Measurements from ENCODE around the gene NIPAL3. TPM values are rescaled to one million over a fixed set of nuclear protein-coding genes. Genes with fewer than 3 reads are reported as not detected.
A peak's percentile ranks its signal among the peaks of the same experiment; 100 is the strongest.

Gene NIPAL3
- total RNA-seq, 1 donor from 2014 or later, result 13.1 TPM

GRCh38 chr1:24386931-24387330, 28.7 kb upstream of the NIPAL3 start:
- H3K36me3 Mint-ChIP-seq (ENCODE audit: insufficient read depth), result peaks cover 22% of the 10 kb centered on the region
- peaks cover 16% of the 10 kb centered on the region for H3K4me1 Mint-ChIP-seq (ENCODE audit: low read depth)
- H3K9me3 Mint-ChIP-seq (ENCODE audit: low read depth), result no peaks in the 10 kb centered on the region
- DNase-seq (ENCODE audit: low spot score, unreplicated experiment), result no peak
- no peak for TF ChIP-seq CTCF (IDR thresholded peaks at IDR 0.05; ENCODE audit: unreplicated experiment)
- no peak overlapping the region for H3K4me3 Mint-ChIP-seq (ENCODE audit: low read depth)
- H3K27ac Mint-ChIP-seq, result peak overlapping the region; percentile 31
- H3K27me3 Mint-ChIP-seq, result no peaks in the 10 kb centered on the region

DNA sequence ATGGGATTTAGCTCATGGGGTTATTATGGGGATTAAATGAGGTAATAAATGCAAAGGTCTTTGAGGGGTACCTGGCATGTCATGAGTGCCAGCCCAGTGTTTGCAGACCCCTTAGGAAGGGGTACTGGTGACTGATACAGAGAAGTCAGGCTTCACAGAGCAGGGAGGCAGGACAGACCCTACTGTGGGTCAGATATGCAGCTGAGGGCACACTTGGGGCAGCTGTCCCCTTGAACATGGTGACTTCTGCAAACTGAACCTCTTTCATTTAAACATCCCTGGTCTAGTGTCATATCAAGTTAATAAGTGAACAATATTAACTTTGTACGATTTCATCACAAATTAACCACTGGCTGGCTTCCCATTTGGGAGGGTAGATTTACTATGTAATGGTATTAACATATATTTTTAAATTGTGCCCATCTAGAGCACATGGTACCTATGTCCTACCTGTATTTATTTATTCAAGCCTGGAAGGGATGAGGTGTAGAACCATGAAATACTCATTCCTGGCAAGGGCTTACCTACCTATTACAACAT, 27.9 kb upstream of the NIPAL3 start:
- H3K27me3 Mint-ChIP-seq, result no peaks in the 10 kb centered on the region
- peaks cover 16% of the 10 kb centered on the region for H3K36me3 Mint-ChIP-seq (ENCODE audit: insufficient read depth)
- H3K4me3 Mint-ChIP-seq (ENCODE audit: low read depth), result no peak overlapping the region
- peaks cover 16% of the 10 kb centered on the region for H3K4me1 Mint-ChIP-seq (ENCODE audit: low read depth)
- H3K27ac Mint-ChIP-seq, result no peak overlapping the region
- H3K9me3 Mint-ChIP-seq (ENCODE audit: low read depth), result no peaks in the 10 kb centered on the region
- no peak for TF ChIP-seq CTCF (IDR thresholded peaks at IDR 0.05; ENCODE audit: unreplicated experiment)
- DNase-seq (ENCODE audit: low spot score, unreplicated experiment), result no peak

GRCh38 chr1:24388331-24388885, 27.2 kb upstream of the NIPAL3 start:
- Mint-ChIP-seq H3K9me3 (ENCODE audit: low read depth) (no peaks in the 10 kb centered on the region), H3K27ac (no peak overlapping the region), H3K27me3 (no peaks in the 10 kb centered on the region), H3K4me3 (ENCODE audit: low read depth) (no peak overlapping the region), H3K4me1 (ENCODE audit: low read depth) (peaks cover 16% of the 10 kb centered on the region), H3K36me3 (ENCODE audit: insufficient read depth) (peaks cover 11% of the 10 kb centered on the region)
- no peak for TF ChIP-seq CTCF (IDR thresholded peaks at IDR 0.05; ENCODE audit: unreplicated experiment)
- DNase-seq (ENCODE audit: low spot score, unreplicated experiment), result no peak

- H3K27ac Mint-ChIP-seq, result peak overlapping the region; percentile 84
- no peaks in the 10 kb centered on the region for H3K27me3 Mint-ChIP-seq
- H3K9me3 Mint-ChIP-seq (ENCODE audit: low read depth), result no peaks in the 10 kb centered on the region
- TF ChIP-seq CTCF (IDR thresholded peaks at IDR 0.05; ENCODE audit: unreplicated experiment), result no peak
- H3K36me3 Mint-ChIP-seq (ENCODE audit: insufficient read depth), result peaks cover 11% of the 10 kb centered on the region
- no peak overlapping the region for H3K4me3 Mint-ChIP-seq (ENCODE audit: low read depth)
- H3K4me1 Mint-ChIP-seq (ENCODE audit: low read depth), result peaks cover 16% of the 10 kb centered on the region
- DNase-seq (ENCODE audit: low spot score, unreplicated experiment), result no peak
These were observed 26.3 kb upstream of the NIPAL3 start for GRCh38 chr1:24389231-24389678.

GRCh38 chr1:24390924-24391782, 24.4 kb upstream of the NIPAL3 start:
- Mint-ChIP-seq H3K36me3 (ENCODE audit: insufficient read depth) (peaks cover 11% of the 10 kb centered on the region), H3K4me3 (ENCODE audit: low read depth) (no peak overlapping the region), H3K27me3 (no peaks in the 10 kb centered on the region), H3K9me3 (ENCODE audit: low read depth) (no peaks in the 10 kb centered on the region), H3K4me1 (ENCODE audit: low read depth) (peaks cover 16% of the 10 kb centered on the region), H3K27ac (peak overlapping the region; percentile 0)
- peak; percentile 56 for DNase-seq (ENCODE audit: low spot score, unreplicated experiment)
- TF ChIP-seq CTCF (IDR thresholded peaks at IDR 0.05; ENCODE audit: unreplicated experiment), result peak; percentile 94
